T-helper 22 cell (primary cell): ENCODE data around the gene SNAP47.

Experiments used
- DNase-seq: peaks from one replicate; pipeline ENCODE4 v3.0.0-alpha.2; 2020; ENCODE audit warnings: low read depth

Gene SNAP47

GRCh38 chr1:227749916-227750710 lies 14.9 kb downstream of the SNAP47 start:
- DNase-seq: no peak

DNA sequence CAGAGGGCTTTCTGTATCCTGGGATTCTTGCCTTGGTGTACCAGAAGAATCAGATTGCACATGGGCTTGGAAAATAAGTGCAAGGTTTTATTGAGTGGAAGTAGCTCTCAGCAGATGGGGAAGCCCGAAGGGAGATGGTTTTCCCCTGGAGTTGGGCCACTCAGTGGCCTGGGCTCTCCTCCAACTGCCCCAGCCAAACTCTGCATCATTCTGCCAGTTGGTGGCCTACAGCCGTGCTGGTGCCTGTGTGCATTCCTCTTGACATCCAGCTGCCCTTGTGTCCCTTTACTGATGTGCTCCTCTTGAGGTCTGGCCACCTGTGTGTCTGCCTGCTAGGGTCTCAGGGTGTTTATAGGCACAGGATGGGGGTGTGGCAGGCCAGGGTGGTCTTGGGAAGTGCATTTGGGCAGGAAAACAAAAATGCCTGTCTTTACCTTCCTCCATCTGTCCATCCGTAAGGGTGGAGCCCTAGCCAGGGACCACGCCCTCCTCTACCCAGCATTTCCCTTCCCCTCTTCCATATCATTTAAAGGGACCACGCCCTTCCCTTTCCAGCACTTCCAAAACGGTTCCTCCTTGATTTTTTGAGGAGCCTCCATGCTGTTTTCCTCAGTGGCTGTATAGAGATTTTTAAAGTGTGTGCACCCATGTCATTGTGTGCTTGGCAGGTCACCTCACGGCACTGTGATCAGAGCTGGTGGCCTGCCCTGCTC lies 18.9 kb downstream of the SNAP47 start:
- DNase-seq: no peak

GRCh38 chr1:227754958-227755357 lies 19.7 kb downstream of the SNAP47 start:
- DNase-seq: no peak

DNA sequence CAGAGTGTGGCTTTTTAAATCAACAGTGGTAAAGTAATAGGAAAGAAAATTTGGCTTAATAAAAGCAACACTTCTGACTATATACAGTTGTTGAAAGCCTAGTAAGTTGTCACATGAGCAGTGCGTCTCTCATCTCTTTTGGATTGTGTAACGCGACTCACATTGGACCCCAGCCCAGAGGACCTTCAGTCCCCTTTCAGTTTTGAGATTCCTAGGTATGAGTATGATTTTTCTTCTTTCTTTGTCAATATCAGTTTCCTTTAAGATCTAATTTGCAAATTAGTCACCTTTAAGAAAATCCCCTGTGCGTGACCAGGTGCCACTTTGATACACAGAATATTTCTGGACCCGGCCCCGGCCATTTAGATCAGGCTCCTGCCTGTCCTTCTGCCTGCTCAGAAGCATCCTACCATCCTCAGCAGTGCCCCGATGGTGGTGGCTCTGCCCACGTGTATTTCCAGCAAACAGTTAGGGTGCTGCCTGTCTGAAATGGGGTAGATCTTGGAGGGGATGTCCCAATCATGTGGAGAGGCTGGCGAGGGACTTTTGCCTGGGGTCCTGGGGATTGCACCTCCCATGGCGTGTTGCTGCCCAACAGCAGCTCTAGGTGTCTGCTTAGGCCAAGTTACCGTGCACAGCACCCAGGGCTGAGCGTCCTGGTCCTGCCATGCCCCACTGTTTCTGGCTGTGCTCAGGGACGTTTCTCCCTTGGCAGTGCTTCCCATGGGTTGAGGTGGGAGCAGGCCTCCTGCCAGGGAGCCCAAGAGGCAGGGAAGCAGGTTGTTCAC lies 21.1 kb downstream of the SNAP47 start:
- DNase-seq: no peak

DNA sequence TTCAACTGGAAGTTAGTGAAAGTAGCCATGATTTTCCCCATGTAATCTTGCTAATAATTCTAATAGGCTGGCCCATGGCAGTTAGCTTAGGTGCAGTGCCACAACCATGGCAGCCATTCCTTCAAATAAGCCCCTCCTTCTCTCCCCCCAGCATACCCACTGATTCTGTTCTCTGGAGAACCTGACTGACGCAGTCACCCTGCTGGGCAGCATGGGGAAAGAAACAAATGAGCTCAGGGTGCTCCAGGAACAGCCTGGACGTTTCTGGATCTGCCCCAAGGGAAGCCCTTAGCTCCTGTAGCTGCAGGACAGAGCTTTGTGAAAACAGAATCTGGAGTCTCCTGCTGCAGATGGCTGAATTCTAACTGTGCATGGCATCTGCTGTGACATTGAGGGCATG lies 22.5 kb downstream of the SNAP47 start:
- no peak for DNase-seq

DNA sequence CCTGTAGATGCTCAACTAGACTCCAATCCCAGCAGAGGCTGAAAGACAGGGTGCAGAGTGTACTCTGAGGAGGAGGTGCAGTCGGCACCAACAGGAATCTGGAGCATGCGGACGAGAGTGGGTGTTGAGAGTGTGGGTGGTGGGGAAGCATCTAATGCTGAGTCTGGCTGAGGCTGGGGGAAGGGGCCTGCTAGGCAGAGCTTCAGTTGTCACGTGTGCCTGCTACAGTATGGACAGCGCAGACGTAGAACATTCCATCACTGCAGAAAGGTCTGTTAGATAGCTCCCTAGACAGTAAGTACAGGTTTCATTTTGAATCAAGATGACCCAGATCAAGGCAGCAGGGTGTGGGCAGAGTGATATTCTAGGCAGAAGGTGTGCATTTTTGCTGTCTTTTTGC lies 23.1 kb downstream of the SNAP47 start:
- no peak for DNase-seq

DNA sequence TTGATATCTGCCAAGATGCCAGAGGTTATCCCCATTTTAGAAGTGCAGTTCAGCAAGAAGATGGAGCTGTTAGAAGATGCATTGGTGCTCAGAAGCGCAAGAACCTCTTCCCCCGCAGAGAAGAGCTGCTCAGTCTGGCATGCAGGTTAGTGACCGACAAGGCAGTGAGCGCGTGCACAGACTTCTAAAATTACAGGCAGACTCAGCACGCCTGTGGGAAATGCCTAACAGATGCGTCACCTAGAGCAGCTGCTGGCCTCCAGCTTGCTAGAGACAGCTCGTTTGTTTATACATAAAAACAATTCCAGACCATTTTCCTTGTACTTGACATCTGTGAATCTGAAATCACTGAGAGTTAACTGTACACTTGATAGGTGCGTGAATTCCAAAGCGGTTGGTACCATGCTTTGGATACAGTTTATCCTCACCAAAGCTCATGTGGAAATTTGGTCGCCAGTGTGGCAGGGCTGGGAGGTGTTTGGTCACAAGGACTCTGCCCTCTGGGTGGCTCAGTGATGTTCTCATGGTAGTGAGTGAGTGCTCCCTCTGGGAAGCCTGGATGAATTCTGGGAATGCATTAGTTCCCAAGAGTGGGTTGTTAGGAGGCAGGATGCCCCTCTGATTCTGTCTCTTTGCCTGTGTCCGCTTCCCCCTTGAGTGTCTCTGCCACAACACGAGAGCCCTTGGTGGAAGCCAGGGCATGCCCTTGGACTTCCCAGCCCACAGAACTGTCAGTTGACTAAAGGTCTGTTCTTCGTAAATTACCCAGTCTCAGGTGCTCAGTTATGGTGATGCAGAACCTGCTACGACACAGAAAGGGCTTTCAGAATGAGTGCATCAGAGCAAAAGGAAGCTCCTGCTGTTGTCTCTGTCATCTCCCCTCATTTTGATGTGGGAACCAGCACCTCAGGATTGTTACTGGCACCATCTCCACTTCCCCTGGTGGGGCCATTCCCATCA lies 24.4 kb downstream of the SNAP47 start:
- DNase-seq: no peak

DNA sequence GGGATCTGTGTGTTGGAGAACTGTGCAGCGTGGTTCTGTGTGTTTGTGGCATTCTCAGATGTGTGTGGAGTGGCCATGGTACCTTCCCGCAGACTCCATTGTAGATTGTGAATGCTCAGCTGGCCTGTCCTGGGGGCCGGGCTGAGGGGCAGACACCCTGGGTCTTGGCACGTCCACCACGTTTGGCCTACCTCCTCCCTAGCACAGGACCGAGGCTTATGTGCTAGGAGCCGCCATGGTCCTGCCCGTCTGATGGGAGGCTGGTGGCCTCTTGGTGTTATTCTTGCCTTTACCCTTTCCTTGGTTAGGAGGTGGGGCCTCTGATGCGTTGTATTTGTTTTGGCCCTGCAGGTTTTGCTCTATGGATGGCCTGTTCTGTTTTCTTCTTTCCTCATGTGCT lies 25.1 kb downstream of the SNAP47 start:
- DNase-seq: no peak

DNA sequence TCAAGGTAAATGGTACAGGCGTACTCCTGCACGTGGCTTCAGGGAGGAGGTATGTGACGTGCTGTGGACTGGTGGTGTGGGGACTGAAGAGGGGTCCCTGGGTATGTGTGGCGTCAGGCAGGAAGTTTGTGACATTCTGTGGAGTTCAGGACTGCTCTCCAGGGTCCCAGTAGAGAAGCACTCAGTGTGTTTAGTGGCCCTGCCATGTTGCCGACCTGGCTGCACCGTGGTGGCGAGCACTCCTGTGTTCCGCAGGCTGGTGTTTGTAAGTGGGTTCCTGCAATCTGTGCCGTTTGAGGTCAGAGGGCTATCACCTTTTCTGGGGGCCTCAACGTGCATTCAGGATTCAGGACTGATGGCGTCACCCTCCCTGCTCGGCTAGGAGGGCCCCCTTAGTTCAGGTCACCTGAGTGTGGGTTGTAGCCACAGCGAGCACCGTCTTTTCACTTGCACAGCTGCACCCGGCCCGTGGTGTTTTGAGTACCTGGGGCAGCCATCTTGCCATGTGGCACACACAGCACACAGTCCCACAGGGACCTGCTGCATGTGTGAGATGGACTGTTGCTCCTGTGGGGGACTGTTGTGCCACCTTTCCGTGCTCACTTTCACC lies 26.5 kb downstream of the SNAP47 start:
- no peak for DNase-seq

DNA sequence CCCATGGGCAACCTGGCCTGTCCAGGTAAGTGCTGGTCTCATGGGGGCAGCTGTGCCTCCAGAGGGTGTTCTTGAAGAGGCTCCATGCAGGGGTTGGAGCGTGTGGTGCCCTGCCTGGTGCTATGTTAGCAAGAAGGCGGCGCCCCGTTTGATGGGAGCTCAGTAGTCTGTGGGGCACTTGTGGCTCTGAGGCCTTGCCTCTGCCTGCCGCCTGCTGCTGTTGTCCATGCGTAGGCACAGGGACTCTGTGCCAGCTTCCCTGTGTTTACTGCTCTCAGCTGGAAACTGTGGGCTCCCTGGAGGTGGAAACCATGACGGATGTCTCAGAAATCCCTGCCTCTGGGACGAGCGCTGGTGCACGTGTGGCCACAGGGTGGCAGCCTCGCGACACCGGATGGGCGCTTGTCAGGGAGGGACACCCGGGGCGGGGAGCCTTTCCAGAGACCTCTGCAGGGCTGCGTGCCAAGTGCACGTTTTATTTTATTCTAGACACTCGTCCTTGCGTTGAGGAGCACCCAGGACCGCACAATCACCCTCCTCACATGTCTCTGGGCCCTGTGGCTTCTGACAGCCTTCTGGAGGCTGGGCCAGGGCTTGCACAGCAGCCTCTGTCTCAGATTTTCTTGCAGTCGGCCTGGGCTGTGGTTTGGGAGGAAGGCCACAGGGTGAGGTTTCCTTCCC lies 27.1 kb downstream of the SNAP47 start:
- peak; percentile 77 for DNase-seq

GRCh38 chr1:227763246-227764018 lies 28.2 kb downstream of the SNAP47 start:
- DNase-seq: no peak

- DNase-seq: no peak
Measured at GRCh38 chr1:227764019-227764391, 28.8 kb downstream of the SNAP47 start.

GRCh38 chr1:227765261-227766014 lies 30.2 kb downstream of the SNAP47 start:
- no peak for DNase-seq

- DNase-seq: peak; percentile 82
Measured at GRCh38 chr1:227766015-227766634, 30.9 kb downstream of the SNAP47 start.

- DNase-seq: no peak
Measured at GRCh38 chr1:227766653-227767277, 31.5 kb downstream of the SNAP47 start.

DNA sequence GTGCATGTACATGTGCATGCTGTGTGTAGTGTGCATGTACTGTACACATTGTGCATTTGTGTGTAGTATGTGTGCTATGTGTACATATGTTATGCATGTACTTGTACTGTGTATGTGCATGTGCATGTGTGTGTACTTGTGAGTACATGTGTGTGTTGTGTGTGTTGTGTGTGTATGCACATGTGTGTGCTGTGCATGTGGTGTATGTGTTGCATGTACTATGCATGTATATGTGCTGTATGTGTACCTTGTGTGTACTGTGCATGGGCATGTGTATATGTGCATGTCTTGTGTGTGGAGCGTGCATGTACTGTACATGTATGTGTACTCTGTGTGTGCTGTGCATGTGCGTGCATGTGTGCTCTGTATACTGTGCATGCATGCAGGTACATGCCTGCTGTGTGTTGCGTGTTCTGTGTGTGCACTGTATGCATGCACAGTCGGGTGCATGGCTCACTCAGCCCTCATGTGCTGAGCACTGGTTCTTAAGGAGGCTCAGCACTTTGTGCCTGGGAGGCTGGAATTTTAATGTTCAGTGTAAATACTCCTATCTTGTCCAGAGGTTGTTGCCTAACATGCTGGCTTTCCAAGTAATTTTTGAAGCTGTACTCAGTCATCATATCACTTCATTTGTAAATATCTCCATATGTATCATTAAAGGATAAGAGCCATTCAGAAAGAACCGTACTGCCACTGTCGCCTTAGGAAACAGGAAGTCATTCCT lies 32.3 kb downstream of the SNAP47 start:
- DNase-seq: no peak

- no peak for DNase-seq
Measured at GRCh38 chr1:227768125-227768439, 32.8 kb downstream of the SNAP47 start.

GRCh38 chr1:227768640-227769039 lies 33.4 kb downstream of the SNAP47 start:
- DNase-seq: no peak
